SIG-M5 treated with dmso at 0.1 percent for 504 hours (cell line): ENCODE measurements around the gene VARS2.
A peak's percentile ranks its signal among the peaks of the same experiment; 100 is the strongest.

ENCODE experiments used
- DNase-seq: peaks from one replicate; lab custom pipeline; 2025; ENCODE audit not compliant: unreplicated experiment; lab: John Stamatoyannopoulos, UW

The VARS2 gene

GRCh38 chr6:30884521-30885480 lies 29.2 kb upstream of the VARS2 start:
- DNase-seq = no peak

- DNase-seq = peak; percentile 16
These were observed 28.5 kb upstream of the VARS2 start for GRCh38 chr6:30885481-30885998.

- peak; percentile 35 for DNase-seq
These were observed 27.8 kb upstream of the VARS2 start for GRCh38 chr6:30885999-30886896.

GRCh38 chr6:30886897-30887255 lies 27.2 kb upstream of the VARS2 start:
- DNase-seq = no peak

- DNase-seq = no peak
These were observed 25.9 kb upstream of the VARS2 start for GRCh38 chr6:30887901-30888815.

- no peak for DNase-seq
These were observed 25.1 kb upstream of the VARS2 start for GRCh38 chr6:30888816-30889495.

GRCh38 chr6:30889496-30889885 lies 24.5 kb upstream of the VARS2 start:
- DNase-seq = no peak

- DNase-seq = no peak
These were observed 24.0 kb upstream of the VARS2 start for GRCh38 chr6:30889921-30890645.

- DNase-seq = no peak
These were observed 23.2 kb upstream of the VARS2 start for GRCh38 chr6:30890646-30891449.

- DNase-seq = no peak
These were observed 22.7 kb upstream of the VARS2 start for GRCh38 chr6:30891450-30891723.

GRCh38 chr6:30891816-30892538 lies 22.1 kb upstream of the VARS2 start:
- no peak for DNase-seq

GRCh38 chr6:30893001-30893591 lies 20.9 kb upstream of the VARS2 start:
- DNase-seq = no peak

- DNase-seq = no peak
These were observed 20.4 kb upstream of the VARS2 start for GRCh38 chr6:30893666-30894065.

- DNase-seq = no peak
These were observed 19.7 kb upstream of the VARS2 start for GRCh38 chr6:30894381-30894780.

- DNase-seq = no peak
These were observed 19.1 kb upstream of the VARS2 start for GRCh38 chr6:30894935-30895334.

- DNase-seq = no peak
These were observed 18.7 kb upstream of the VARS2 start for GRCh38 chr6:30895343-30895742.

GRCh38 chr6:30896541-30896940 lies 17.5 kb upstream of the VARS2 start:
- no peak for DNase-seq

GRCh38 chr6:30897882-30898281 lies 16.2 kb upstream of the VARS2 start:
- no peak for DNase-seq
